Measurements from ENCODE around the gene PCDHGB2.
"Not testable (repeated sequence)": the region's sequence is repeated elsewhere in the genome, so short reads cannot be mapped to it uniquely, and the experiment has no call there.

Gene PCDHGB2

DNA sequence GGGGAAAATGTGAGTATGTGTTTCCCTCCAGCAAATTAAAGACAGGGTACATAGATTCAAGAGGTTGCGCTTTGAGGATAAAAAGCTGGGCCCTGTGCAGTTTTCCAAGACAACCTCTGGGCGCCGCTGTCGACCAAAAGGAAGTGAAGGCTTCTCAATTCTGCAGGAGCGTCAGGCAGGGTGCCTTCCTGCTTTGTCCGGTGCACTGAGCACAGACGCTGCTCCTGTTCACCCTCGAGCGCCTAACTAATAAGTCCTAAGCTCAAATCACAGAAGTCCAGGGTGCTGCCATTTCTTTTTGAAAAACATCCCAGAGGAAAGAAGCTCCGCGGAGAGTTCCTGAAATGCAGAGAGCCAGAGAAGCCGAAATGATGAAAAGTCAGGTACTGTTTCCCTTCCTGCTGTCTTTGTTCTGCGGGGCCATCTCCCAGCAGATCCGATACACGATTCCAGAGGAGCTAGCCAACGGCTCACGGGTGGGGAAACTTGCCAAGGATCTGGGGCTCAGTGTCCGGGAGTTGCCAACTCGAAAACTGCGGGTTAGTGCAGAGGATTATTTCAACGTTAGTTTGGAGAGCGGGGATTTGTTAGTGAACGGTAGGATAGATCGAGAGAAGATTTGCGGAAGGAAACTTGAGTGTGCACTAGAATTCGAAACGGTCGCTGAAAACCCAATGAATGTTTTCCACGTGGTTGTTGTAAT is 9.7 kb upstream of the PCDHGB2 start, which contains the start of gene PCDHGB1:
Gene PCDHGB1, plus strand, starts transcription at position 183 of the 703 bp plus-strand sequence. Its CDS starts 162 bp downstream, at position 345.
- DNase-seq (ENCODE audit: low spot score) = peak; percentile 81

DNA sequence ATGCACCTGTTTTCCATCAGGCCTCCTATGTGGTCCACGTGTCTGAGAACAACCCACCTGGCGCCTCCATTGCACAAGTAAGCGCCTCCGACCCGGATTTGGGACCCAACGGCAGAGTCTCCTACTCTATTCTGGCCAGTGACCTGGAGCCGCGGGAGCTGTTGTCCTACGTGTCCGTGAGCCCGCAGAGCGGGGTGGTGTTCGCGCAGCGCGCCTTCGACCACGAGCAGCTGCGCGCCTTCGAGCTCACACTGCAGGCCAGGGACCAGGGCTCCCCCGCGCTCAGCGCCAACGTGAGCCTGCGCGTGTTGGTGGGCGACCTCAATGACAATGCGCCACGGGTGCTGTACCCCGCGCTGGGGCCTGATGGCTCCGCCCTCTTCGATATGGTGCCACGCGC is 8.2 kb upstream of the PCDHGB2 start:
- DNase-seq (ENCODE audit: low spot score) = no peak

DNA sequence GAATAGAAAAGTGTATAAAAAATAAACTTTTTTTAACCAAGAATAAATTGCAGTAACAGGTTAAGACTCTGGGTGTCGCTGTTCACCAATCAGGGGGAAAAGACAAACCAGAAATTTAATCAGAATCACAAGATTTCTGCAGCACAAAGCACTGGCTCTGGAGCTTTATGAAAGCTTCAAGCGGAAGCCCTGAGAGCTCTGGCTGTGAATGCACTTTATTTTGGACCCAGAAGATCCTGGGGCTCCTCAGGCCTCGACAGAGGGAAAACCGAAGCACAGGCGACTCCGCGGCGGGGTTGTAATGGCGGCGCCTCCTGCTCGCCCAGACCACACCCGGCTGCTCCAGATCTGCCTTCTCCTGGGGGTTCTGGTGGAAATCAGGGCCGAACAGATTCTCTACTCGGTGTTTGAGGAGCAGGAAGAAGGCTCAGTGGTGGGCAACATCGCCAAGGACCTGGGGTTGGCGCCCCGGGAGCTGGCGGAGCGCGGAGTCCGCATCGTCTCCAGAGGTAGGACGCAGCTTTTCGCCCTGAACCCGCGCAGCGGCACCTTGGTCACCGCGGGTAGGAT is 4.8 kb upstream of the PCDHGB2 start, which contains the start of gene PCDHGA4:
Gene PCDHGA4, plus strand, starts transcription at position 122 of the 570 bp plus-strand sequence. Its CDS starts 87 bp downstream, at position 209.
- no peak for DNase-seq (ENCODE audit: low spot score)

DNA sequence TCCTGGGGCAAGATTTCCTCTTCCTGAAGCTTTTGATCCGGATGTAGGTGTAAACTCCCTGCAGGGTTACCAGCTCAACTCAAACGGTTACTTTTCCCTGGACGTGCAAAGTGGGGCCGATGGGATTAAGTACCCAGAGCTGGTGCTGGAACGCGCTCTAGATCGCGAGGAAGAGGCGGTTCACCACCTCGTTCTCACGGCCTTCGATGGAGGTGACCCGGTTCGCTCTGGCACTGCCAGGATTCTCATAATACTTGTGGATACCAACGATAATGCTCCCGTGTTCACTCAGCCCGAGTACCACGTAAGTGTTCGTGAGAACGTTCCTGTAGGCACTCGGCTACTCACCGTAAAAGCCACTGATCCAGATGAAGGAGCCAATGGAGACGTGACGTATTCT is 4.2 kb upstream of the PCDHGB2 start:
- no peak for DNase-seq (ENCODE audit: low spot score)

DNA sequence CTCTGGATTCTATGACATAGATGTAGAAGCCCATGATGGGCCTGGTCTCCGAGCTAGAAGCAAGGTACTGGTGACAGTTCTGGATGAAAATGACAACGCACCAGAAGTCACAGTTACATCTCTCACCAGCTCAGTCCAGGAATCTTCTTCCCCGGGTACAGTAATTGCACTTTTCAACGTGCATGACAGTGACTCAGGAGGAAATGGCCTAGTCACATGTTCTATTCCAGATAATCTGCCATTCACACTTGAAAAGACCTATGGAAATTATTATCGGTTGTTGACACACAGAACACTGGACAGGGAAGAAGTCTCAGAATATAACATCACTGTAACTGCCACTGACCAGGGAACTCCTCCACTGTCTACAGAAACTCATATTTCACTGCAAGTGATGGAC is 3.7 kb upstream of the PCDHGB2 start:
- no peak for DNase-seq (ENCODE audit: low spot score)

DNA sequence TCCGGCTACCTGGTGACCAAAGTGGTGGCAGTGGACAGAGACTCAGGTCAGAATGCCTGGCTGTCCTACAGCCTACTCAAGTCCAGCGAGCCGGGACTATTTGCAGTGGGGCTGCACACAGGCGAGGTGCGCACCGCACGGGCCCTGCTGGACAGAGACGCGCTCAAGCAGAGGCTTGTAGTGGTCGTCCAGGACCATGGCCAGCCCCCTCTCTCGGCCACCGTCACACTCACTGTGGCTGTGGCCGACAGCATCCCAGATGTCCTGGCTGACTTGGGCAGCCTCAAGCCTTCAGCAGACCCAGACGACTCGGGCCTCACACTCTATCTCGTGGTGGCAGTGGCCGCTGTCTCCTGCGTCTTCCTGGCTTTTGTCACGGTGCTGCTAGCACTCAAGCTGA is 2.8 kb upstream of the PCDHGB2 start:
- no peak for DNase-seq (ENCODE audit: low spot score)

DNA sequence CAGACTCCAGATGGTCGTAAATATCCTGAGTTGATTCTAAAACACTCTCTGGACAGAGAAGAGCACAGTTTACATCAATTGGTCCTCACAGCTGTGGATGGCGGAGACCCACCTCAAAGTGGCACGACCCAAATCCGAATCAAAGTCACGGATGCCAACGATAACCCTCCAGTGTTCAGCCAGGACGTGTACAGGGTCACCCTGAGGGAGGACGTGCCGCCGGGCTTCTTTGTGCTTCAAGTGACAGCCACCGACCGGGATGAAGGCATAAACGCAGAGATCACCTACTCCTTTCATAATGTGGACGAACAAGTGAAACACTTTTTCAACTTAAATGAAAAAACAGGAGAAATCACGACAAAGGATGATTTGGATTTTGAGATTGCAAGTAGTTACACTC is 891 bp downstream of the PCDHGB2 start:
- DNase-seq (ENCODE audit: low spot score) = no peak

DNA sequence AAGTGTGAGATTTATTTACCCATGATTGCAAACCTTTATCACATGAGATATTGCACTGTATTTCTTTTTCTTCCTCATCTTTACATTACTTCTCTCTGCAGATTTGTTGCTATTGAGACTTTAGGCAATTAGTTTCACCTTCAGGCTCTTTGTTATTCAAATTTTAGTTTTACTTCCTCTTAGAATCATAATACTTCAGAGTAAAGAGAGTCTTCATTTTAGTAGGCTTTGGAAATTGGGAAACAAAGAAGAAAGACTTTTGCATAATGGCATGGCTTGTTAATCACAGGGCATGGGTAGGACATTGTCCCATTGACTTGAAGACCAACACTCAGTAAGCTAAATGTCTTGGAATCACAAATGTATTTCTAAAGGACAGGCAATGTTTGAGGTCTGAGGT is 2.9 kb downstream of the PCDHGB2 start:
- no peak for DNase-seq (ENCODE audit: low spot score)

DNA sequence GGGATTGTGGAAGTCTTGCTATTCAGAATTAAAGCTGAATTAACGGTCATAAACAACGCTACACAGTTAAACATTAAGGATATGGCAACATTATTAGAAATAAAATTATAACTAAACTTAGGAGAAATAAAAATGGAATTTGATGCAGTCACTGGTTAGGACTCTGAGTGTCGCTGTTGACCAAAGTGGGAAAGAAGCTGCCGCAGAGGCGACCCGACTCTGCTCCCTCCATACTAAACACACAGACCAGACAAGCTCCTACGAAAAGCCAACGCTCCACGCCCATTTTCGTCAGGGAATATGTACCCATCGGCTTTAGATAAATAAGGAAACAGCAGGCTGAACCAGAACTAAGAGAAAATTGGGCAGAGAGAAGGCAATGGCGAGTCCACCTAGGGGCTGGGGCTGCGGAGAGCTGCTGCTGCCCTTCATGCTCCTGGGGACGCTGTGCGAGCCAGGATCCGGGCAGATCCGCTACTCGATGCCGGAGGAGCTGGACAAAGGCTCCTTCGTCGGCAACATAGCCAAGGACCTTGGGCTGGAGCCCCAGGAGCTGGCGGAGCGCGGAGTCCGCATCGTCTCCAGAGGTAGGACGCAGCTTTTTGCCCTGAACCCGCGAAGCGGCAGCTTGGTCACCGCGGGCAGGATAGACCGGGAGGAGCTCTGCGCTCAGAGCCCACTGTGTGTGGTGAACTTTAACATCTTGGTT is 4.3 kb downstream of the PCDHGB2 start, which contains the start of gene PCDHGA5:
Gene PCDHGA5, plus strand, starts transcription at position 211 of the 709 bp plus-strand sequence. Its CDS starts 169 bp downstream, at position 380.
- peak; percentile 54 for DNase-seq (ENCODE audit: low spot score)

DNA sequence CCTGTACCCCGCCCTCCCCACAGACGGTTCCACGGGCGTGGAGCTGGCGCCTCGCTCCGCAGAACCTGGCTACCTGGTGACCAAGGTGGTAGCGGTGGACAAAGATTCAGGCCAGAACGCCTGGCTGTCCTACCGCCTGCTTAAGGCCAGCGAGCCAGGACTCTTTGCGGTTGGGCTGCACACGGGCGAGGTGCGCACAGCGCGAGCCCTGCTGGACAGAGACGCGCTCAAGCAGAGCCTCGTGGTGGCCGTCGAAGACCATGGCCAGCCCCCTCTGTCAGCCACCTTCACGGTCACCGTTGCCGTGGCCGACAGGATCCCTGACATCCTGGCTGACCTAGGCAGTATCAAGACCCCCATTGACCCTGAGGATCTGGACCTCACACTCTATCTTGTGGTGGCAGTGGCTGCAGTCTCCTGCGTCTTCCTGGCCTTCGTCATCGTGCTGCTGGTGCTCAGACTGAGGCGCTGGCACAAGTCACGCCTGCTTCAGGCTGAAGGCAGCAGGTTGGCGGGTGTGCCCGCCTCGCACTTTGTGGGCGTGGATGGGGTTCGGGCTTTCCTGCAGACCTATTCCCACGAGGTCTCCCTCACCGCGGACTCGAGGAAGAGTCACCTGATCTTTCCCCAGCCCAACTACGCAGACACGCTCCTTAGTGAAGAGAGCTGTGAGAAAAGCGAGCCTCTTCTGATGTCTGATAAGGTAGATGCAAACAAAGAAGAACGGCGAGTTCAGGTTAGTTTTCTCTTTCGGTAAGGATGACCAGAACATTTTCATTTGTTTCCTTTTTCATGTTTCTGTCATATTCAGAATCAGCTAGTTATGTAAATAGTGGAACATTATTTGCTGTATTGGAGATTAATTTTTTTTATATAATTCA is 6.5 kb downstream of the PCDHGB2 start:
- no peak for DNase-seq (ENCODE audit: low spot score)

DNA sequence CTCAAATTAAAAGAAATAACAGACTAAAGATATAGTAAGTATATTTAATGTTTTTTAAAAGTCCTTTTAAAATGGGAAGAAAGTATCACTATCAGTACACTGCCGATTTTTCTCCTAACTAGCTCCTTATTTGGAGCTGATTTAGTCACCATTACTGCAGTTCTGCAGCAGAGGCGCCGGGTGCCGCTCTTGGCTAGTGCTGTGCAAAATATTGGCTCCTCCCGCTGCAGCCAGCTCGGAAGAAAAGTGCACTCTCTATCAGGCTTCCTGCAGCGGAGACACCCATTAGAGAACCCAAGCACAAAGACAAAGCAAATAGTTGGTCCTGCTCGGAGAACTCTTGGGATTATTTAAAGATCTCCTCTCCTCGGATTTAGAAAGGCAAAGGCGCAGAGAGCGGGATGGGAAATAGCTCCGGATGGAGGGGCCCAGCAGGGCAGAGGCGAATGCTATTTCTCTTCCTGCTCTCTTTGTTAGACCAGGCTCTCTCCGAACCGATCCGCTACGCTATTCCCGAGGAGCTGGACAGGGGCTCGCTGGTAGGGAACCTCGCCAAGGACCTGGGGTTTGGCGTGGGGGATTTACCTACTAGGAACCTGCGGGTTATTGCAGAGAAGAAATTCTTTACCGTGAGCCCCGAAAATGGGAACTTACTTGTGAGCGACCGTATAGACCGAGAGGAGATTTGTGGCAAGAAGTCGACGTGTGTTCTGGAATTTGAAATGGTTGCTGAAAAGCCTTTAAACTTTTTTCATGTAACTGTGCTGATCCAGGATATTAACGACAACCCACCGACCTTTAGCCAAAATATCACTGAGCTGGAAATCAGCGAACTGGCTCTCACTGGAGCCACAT is 10.4 kb downstream of the PCDHGB2 start, which contains the start of gene PCDHGB3:
Gene PCDHGB3, plus strand, starts transcription at position 249 of the 855 bp plus-strand sequence. Its CDS starts 153 bp downstream, at position 402.
- DNase-seq (ENCODE audit: low spot score) = peak; percentile 81

DNA sequence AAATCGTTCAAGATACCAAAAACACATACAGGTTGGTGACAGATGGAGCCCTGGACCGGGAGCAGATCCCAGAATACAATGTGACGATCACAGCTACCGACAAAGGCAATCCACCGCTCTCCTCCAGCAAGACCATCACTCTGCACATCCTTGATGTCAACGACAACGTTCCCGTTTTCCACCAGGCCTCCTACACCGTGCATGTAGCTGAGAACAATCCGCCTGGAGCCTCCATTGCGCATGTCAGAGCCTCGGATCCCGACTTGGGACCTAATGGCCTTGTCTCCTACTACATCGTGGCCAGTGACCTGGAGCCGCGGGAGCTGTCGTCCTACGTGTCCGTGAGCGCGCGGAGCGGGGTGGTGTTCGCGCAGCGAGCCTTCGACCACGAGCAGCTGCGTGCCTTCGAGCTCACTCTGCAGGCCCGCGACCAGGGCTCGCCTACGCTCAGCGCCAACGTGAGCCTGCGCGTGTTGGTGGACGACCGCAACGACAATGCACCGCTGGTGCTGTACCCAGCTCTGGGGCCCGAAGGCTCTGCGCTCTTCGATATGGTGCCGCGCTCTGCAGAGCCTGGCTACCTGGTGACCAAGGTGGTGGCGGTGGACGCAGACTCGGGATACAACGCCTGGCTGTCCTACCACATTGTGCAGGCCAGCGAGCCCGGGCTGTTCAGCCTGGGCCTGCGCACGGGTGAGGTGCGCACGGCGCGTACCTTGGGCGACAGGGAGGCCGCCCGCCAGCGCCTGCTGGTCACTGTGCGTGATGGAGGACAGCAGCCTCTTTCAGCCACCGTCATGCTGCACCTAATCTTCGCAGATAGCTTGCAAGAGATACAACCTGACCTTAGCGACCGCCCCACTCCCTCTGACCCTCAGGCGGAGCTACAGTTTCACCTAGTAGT is 12.0 kb downstream of the PCDHGB2 start:
- DNase-seq (ENCODE audit: low spot score) = no peak

DNA sequence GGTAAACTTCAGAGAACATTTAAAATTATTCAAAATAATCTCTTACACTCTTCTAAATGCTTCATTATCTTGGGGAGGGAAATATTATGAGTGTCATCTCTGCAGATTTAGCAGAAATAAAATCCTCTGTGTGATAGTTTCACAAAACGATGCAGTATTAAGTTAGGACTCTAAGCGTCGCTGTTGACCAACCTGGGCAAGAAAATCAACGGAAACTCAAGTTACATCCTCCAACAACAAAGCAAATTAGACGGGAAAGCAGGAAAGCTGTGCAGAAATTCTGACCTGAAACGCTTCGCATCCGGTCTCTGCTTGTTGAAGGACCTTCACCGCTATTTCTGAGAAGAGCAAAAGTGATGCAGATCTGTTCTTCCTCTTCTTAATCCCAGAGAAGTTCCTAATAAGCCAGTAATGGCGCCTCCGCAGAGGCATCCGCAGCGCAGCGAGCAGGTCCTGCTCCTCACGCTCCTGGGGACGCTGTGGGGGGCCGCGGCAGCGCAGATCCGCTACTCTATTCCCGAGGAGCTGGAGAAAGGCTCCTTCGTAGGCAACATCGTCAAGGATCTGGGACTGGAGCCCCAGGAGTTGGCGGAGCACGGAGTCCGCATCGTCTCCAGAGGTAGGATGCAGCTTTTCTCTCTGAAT is 14.0 kb downstream of the PCDHGB2 start, which contains the start of gene PCDHGA6:
Gene PCDHGA6, plus strand, starts transcription at position 219 of the 645 bp plus-strand sequence. Its CDS starts 193 bp downstream, at position 412.
- DNase-seq (ENCODE audit: low spot score) = peak; percentile 29

DNA sequence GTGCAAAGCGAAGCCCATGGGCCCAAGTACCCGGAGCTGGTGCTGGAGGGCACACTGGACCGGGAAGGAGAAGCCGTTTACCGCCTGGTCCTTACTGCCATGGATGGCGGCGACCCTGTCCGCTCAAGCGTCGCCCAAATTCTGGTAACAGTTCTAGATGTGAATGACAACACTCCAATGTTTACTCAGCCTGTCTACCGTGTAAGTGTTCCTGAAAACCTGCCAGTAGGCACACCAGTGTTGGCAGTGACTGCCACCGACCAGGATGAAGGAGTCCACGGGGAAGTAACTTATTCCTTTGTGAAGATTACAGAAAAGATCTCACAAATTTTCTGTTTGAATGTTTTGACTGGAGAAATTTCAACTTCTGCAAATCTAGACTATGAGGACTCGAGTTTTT is 14.8 kb downstream of the PCDHGB2 start:
- DNase-seq (ENCODE audit: low spot score) = no peak

DNA sequence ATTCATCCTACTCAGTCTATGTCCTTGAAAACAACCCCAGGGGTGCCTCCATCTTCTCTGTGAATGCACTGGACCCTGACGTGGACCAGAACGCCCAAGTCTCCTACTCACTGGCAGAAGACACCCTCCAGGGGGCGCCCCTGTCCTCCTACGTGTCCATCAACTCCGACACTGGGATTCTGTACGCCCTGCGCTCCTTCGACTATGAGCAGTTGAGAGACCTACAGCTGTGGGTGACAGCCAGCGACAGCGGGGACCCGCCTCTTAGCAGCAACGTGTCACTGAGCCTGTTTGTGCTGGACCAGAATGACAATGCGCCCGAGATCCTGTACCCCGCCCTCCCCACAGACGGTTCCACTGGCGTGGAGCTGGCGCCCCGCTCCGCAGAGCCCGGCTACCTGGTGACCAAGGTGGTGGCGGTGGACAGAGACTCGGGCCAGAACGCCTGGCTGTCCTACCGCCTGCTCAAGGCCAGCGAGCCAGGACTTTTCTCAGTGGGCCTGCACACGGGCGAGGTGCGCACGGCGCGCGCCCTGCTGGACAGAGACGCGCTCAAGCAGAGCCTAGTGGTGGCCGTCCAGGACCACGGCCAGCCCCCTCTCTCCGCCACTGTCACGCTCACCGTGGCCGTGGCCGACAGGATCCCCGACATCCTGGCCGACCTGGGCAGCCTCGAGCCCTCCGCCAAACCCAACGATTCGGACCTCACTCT is 15.8 kb downstream of the PCDHGB2 start:
- DNase-seq (ENCODE audit: low spot score) = not testable (repeated sequence)

DNA sequence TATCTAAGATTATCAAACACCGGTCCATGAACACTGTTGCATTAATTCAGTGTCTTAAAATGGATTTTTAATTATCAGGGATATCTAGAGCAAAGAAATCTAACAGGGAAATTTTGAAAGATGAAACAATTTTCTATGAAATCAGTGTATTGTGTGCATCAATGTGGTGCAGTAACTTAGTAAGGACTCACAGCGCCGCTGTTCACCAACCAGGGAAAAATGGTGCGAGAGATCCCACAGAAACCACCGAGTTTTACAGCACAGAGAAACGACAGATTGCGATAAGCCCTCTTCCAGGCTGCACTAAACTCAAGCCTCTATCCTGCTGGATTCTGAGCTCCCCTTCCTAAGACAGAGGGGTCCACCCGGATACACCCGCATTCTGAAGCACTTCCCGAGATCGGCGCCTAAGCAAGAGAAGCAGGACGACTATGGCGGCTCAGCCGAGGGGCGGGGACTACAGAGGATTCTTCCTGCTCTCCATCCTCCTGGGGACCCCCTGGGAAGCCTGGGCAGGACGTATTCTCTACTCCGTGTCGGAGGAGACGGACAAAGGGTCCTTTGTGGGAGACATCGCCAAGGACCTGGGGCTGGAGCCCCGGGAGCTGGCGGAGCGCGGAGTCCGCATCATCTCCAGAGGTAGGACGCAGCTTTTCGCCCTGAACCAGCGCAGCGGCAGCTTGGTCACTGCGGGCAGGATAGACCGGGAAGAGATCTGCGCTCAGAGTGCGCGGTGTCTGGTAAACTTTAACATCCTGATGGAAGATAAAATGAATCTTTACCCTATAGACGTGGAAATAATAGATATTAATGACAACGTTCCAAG is 22.9 kb downstream of the PCDHGB2 start, which contains the start of gene PCDHGA7:
Gene PCDHGA7, plus strand, starts transcription at position 274 of the 826 bp plus-strand sequence. Its CDS starts 158 bp downstream, at position 432.
- DNase-seq (ENCODE audit: low spot score) = peak; percentile 46

DNA sequence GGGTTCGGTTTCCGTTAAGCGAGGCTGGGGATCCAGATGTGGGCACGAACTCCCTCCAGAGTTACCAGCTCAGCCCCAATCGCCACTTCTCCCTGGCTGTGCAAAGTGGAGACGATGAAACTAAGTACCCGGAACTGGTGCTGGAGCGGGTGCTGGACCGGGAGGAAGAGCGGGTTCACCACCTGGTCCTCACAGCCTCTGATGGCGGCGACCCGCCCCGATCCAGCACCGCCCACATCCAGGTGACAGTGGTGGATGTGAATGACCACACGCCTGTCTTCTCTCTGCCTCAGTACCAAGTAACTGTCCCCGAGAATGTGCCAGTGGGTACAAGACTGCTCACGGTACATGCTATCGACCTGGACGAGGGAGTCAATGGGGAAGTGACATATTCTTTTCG is 23.6 kb downstream of the PCDHGB2 start:
- no peak for DNase-seq (ENCODE audit: low spot score)

All from AG20443 (cell line).